Skeletal muscle cell (primary cell): Measurements from ENCODE around the gene LSM14A.
A peak's percentile ranks its signal among the peaks of the same experiment; 100 is the strongest.
"Not testable (repeated sequence)": the region's sequence is repeated elsewhere in the genome, so short reads cannot be mapped to it uniquely, and the experiment has no call there.

Source experiments
- DNase-seq: peaks from one replicate; pipeline ENCODE4 v3.0.0-alpha.2; 2010; ENCODE audit warnings: low read depth
- H3K4me3 ChIP-seq: 2 replicates; pipeline ENCODE4 v1.5.1; 2011; ENCODE audit warnings: low read depth, mild to moderate bottlenecking, control low read depth, low read length, moderate library complexity

LSM14A gene

GRCh38 chr19:34222386-34222785 is 50.1 kb downstream of the LSM14A start:
- H3K4me3 ChIP-seq = no peak overlapping the region
- DNase-seq = no peak

DNA sequence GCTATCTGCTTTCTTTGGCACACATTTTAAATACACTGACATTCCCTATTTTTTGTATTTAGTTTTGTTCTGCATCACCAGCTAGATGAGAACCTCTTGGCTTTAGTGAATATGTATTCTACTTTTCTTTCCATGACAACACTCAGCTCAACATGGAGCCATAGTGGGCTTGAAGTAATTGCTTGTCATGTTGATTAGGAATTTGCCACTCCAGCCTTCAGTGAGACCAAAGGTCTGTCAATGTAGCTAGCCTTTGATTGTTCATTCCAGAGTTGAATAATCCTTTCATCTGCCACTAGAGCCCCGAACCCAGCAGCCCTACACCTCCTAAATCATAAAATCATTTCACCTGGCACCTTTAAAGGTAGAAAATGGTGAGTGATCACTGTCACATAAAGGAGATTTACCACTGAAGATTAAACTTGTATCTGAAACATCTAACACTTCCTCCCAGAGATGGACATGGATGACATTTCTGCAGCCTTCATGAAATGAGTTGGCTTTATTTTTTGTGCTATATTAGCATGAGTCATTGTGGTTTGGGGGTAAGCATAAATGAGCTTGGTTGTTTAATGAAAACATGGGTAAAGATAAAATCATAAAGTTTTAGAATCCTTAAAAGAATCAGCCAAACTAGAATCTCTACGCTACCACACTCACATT is 52.8 kb downstream of the LSM14A start:
- H3K4me3 ChIP-seq = no peak overlapping the region
- DNase-seq = no peak

DNA sequence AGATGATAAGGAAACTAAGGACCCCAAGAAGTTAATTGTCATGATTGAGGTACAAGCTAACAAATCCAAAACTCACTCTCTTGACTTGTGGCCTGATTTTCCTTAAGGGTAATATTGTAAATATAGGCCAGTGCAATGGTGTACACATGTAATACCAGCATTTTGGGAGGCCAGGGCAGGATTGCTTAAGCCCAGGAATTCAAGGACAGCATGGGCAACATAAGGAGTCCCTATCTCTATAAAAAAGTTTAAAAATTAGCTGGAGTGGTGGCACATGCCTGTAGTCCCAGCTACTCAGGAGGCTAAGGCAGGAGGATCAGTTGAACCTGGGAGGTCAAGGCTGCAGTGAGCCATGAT is 53.3 kb downstream of the LSM14A start:
- no peak overlapping the region for H3K4me3 ChIP-seq
- no peak for DNase-seq

GRCh38 chr19:34226036-34226435 is 53.7 kb downstream of the LSM14A start:
- no peak overlapping the region for H3K4me3 ChIP-seq
- no peak for DNase-seq

GRCh38 chr19:34228347-34228746 is 56.0 kb downstream of the LSM14A start:
- DNase-seq = no peak
- no peak overlapping the region for H3K4me3 ChIP-seq

GRCh38 chr19:34228762-34229161 is 56.5 kb downstream of the LSM14A start:
- no peak for DNase-seq
- no peak overlapping the region for H3K4me3 ChIP-seq

GRCh38 chr19:34229721-34230120 is 57.4 kb downstream of the LSM14A start:
- no peak overlapping the region for H3K4me3 ChIP-seq
- DNase-seq = no peak

DNA sequence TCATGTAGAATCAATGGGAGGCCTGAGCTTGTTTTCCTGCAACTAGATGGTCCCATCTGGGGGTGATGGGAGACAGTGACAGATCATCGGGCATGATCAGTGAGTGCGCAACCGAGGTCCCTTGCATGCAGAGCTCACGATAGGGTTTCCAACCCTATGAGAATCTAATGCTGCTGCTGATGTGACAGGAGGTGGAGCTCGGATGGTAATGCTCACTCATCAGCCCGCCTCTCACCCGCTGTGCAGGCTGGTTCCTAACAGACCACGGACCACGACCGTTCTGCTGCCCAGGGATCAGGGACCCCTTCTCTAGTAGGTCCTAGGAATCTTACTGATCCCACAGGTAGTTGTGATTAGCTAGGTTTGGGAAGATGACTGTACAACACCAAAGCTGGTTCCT is 58.5 kb downstream of the LSM14A start:
- no peak overlapping the region for H3K4me3 ChIP-seq
- no peak for DNase-seq

GRCh38 chr19:34231439-34231838 is 59.1 kb downstream of the LSM14A start:
- no peak for DNase-seq
- H3K4me3 ChIP-seq = no peak overlapping the region

DNA sequence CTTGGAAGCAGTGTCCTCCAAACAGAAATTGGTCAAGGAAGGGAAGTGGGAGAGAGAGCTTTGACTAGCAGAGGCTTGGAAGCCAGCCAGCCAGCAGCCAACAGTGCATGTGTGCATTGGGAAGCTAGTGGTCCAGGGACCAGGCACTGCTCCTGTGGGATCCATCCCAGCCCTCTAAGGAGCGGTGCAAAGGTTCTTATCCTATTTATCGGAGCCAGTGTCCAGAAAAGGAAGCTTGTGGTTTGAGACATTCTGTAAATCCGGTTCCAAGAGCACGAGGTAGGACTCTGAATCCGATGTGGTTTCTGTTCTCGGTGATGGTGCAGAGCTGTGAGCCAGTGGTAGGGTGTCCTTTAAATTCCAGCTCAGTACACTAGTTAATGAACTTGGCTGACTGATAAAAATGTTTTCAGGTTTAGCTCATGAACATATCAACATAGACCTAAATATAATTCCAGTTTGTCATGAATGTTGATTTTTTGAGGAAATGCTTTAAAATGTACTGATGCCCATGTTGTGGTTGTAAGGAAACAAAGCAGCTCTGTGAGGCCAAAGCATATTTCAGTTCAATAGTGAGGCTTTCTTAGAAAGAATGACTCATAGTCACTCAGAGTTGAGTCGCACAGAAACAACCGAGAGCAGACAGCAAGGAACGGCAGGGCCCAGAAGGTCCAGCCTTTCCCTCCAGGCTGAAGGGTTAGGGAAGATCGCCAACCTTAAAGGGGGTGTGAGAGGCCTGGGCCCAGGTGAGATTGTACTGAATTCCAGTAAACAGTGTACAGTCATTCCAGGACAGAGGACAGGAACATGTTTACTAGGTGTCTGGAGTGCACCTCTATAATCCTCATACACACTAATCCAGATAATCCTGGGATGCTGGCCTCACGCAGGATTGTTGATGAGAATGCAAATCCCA is 60.5 kb downstream of the LSM14A start:
- peak overlapping the region; percentile 5 for H3K4me3 ChIP-seq
- peak; percentile 72 for DNase-seq

DNA sequence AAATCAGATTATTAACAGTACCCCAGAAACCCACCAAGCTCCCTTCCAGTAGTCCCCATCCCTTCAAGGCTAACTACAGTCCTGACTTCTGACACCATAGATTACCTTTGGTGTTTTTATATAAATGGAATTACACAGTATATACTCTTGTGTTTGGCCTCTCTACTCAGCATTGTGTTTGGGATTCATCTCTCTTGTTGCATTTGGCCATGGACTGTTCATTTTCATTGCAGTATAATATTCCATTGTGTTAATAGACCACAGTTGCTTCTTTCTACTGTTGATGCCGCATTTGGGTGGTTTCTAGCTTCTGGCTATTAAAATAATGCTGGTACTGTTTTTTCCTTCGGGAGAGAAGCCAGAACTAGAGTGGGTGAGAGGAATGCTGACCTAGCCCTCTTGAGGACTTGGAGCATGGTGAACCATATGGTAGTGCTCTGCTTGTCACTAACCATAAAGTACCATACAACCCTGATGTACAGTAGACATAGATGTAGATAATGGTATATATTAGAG is 63.2 kb downstream of the LSM14A start:
- DNase-seq = no peak
- H3K4me3 ChIP-seq = no peak overlapping the region

DNA sequence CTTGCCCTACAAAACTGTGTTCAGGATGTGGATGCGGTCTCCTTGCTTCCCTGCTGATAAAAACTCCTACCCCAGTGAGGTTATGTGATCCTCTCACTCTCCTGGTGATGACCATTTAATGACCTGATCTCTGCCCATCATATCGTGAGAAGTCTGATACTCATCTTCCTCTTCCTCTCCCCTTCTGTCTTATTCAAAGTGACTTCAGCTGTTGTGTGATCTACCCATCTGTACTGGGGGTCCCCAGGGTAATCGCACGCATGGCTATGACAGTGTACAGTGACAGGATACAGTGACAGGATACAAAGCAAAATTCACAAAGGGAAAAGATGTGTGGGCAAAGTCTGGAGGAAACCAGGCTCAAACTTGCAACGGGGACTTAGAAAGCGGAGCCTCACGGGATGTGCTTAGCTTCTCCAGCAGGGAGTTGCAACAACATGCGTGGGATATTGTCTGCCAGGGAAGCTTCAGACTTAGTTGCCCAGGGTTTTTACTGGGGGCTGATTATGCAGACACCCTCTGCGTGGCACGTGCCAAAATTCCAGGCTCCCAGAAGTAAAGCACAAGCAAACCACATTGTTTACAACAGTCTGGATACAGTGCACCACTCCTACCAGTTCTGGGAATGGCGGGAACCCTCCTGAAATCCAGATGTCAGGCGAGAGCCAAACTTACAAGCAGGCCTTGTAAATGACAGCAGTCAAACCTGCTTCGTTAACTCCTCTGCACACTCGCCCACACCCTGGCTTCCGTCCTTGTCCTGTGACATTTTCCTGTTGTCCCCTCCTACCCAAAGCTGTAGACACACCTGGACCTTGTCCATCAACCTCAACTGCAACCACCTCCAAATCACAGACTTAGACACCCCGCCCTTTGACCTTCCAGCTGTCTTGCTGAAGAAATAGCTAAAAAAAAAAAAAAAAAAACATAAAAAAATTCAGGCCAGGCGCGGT is 64.0 kb downstream of the LSM14A start:
- no peak overlapping the region for H3K4me3 ChIP-seq
- no peak for DNase-seq

DNA sequence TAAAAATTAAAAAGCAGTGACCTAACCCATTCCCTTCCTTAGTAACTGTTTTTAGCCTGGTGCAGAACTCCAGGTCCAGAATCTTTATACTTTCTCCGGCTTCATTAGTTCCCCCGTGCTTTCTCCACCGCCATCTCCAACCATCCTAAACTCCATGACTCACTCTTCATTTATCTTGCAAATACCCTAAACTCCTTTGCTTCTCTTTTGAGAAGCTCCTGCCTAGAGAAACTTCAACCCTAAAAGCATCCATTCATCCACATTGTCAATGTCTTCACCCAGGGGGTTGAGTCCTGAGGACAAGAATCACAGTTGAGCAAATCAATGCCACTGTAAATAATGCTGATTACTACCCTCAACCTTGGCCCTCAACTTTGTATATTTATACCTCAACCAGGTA is 65.0 kb downstream of the LSM14A start:
- DNase-seq = no peak
- no peak overlapping the region for H3K4me3 ChIP-seq

DNA sequence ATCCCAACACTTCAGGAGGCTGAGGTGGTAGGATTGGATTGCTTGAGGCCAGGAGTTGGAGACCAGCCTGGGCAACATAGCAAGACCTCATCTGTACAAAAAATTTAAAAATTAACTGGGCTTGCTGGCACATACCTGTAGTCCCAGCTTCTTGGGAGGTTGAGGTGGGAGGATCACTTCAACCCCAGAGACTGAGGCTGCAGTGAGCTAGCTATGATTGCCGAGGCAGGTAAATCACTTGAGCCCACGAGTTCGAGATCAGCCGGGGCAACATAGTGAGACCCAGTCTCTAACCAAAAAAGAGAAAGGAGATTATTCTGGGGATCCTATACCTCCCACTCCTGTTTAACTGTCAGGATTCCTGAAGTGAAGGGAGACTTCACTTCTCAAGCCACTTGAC is 65.6 kb downstream of the LSM14A start:
- no peak overlapping the region for H3K4me3 ChIP-seq
- DNase-seq = no peak

DNA sequence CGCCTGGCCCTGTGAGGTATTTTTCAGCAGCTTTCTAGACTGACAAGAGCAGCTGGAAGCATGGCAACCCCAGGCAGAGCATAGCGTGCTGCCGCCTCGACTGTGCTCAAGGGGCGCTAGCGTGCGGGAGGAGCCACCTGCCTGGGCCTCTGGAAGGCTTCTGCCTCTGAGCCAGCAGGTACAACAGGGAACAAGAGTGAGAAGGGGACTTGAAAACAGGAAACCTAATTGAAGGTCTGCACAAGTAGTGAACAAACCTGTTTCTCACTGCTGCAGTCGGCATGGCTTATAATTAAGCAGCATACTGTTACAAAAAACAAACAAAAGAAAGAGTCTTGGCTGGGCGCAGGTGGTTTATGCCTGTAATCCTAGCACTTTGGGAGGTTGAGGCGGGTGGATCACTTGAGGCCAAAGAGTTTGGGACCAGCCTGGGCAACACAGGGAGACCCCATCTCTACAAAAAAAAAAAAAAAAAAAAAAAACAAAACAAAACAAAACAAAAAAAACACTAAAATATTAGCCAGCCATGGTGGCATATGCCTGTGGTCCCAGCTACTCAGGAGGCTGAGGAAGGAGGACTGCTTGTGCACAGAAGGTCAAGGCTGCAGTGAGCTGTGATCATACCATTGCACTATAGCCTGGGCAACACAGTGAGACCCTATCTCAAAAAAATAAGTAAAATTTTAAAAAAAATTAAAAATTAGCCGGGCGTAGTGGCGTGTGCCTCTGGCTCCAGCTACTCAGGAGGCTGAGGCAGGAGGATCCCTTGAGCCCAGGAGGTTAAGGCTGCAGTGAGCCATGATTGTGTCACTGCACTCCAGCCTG is 69.4 kb downstream of the LSM14A start:
- no peak for DNase-seq
- no peak overlapping the region for H3K4me3 ChIP-seq

GRCh38 chr19:34243138-34243875 is 71.0 kb downstream of the LSM14A start:
- not testable (repeated sequence) for H3K4me3 ChIP-seq, DNase-seq

GRCh38 chr19:34243876-34244578 is 71.7 kb downstream of the LSM14A start:
- no peak for DNase-seq
- H3K4me3 ChIP-seq = no peak overlapping the region
